ENCODE results near the gene TFF2.

- TF ChIP-seq POLR2A (IDR thresholded peaks at IDR 0.05), result no peak
- TF ChIP-seq, protein P1, sequence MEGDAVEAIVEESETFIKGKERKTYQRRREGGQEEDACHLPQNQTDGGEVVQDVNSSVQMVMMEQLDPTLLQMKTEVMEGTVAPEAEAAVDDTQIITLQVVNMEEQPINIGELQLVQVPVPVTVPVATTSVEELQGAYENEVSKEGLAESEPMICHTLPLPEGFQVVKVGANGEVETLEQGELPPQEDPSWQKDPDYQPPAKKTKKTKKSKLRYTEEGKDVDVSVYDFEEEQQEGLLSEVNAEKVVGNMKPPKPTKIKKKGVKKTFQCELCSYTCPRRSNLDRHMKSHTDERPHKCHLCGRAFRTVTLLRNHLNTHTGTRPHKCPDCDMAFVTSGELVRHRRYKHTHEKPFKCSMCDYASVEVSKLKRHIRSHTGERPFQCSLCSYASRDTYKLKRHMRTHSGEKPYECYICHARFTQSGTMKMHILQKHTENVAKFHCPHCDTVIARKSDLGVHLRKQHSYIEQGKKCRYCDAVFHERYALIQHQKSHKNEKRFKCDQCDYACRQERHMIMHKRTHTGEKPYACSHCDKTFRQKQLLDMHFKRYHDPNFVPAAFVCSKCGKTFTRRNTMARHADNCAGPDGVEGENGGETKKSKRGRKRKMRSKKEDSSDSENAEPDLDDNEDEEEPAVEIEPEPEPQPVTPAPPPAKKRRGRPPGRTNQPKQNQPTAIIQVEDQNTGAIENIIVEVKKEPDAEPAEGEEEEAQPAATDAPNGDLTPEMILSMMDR (IDR thresholded peaks at IDR 0.05 in 8 of 11, conservative IDR thresholded peaks at IDR 0.05 in 3 of 11), result no peak
- no peak for TF ChIP-seq POLR2AphosphoS5 (IDR thresholded peaks at IDR 0.05)
Measured at GRCh38 chr21:42390696-42391095, 39.9 kb upstream of the TFF2 start.

Data from spleen (tissue), 7 donors.